Measurements from ENCODE around the gene SGCB. TPM values are rescaled to one million over a fixed set of nuclear protein-coding genes. Genes with fewer than 3 reads are reported as not detected.

The SGCB gene
- total and polyA plus RNA-seq, 2 of the 4 experiments (the other 2 are of a cell fraction), result 16.3 to 24.0 TPM

DNA sequence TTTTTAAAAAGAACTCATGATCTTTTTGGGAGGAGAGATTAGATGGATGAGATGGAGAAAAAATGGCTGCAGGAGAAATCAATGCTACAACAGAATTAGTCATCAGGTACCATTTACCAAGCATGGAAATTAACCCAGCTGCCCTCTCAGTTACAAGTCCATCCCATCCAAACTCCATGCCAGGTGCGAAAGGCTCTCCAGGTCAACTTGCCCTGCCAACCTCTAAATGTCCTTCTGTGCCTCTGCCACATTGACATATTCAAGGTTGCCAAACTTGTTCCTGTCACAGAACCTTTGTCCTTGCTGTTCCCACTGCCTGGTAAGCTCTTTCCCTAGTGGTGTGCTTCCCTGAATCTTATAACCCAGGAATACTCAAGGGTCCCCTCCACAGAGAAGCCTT, 20.2 kb upstream of the SGCB start:
- Histone ChIP-seq H2BK15ac (ENCODE audit: low read depth, low read length) (no peak overlapping the region), H3K9me1 (ENCODE audit: insufficient read depth, low read length) (0 out of 2 replicates have a peak, but pooled peaks cover 2% of the 10 kb centered on the region), H3K23ac (ENCODE audit: low read depth, low read length) (no peak overlapping the region), H3K18ac (ENCODE audit: low read depth, low read length) (peak overlapping the region; percentile 16; the same call in 1 of the 2 replicates), H3K56ac (ENCODE audit: extremely low read depth, insufficient read depth, low read length) (no peak overlapping the region), H3K14ac (replicated peaks; ENCODE audit: low read depth, low read length) (no peak overlapping the region), H3K36me3 (ENCODE audit: control insufficient read depth, insufficient read depth, low read length) (no peaks in the 10 kb centered on the region), H3K27me3 (ENCODE audit: control insufficient read depth, insufficient read depth, low read length) (no peaks in the 10 kb centered on the region), H2AK9ac (replicated peaks; ENCODE audit: low read depth, low read length, poor library complexity) (no peak overlapping the region), H4K5ac (ENCODE audit: low read depth, low read length) (no peak overlapping the region), H2AK5ac (ENCODE audit: low read depth, low read length) (peak overlapping the region; percentile 11; the same call in 1 of the 2 replicates), H3K9ac (ENCODE audit: low read depth, low read length) (no peak overlapping the region), H3K9me3 (ENCODE audit: control insufficient read depth, insufficient read depth, low read length) (no peaks in the 10 kb centered on the region), H3K4me1 (ENCODE audit: control insufficient read depth, insufficient read depth, low read length) (peaks cover 4% of the 10 kb centered on the region; the same call in 1 of the 2 replicates), H4K20me1 (ENCODE audit: insufficient read depth, low read length) (no peaks in the 10 kb centered on the region), H4K8ac (ENCODE audit: low read depth in 2 of 2, low read length in 2 of 2) (no peak overlapping the region), H3K79me1 (ENCODE audit: low read depth in 1 of 2, low read length in 2 of 2) (no peaks in the 10 kb centered on the region), H3K4me2 (ENCODE audit: low read depth, low read length) (no peak overlapping the region), H4K91ac (ENCODE audit: insufficient read depth, low read depth, low read length) (no peak overlapping the region), H2AFZ (replicated peaks; ENCODE audit: low read length, poor library complexity) (no peak overlapping the region), H3K4me3 (ENCODE audit: insufficient read depth, low read depth, low read length) (no peak overlapping the region), H2BK120ac (ENCODE audit: low read depth, low read length) (no peak overlapping the region), H3K27ac (ENCODE audit: insufficient read depth, low read length) (no peak overlapping the region), H2BK5ac (ENCODE audit: low read depth, low read length, poor library complexity, severe bottlenecking) (no peak overlapping the region), H3K4ac (ENCODE audit: low read depth, low read length) (no peak overlapping the region), H2BK20ac (ENCODE audit: low read depth, low read length) (no peak overlapping the region)
- ChIA-PET CTCF (no interaction called here), POLR2A (ENCODE audit: unreplicated experiment) (no interaction called here)
- no peak for DNase-seq
- no CpG with 5 or more reads among the region's 1 CpG for WGBS, 2 experiments (ENCODE audit: extremely low coverage in 2 of 2, insufficient read length in 1 of 2)
- no peak for ATAC-seq (ENCODE audit: low read depth)
- intact Hi-C loops (cut with micrococcal nuclease) (loop anchor here (10.0 kb wide), 1 partner anchor 63 kb away; no protein-coding TSS in a partner anchor), in situ Hi-C loops (cut with MboI; ENCODE audit: low sequenced_read_pairs) (no loop called here), dilution Hi-C loops (cut with HindIII; ENCODE audit: low sequenced_read_pairs, unreplicated experiment) (no loop called here)
- BruUV-seq (replicated peaks), result no TSS peak
- no peak for TF ChIP-seq FOS (IDR thresholded peaks at IDR 0.05; ENCODE audit: low read depth, low read length)
- TF ChIP-seq, protein P1, sequence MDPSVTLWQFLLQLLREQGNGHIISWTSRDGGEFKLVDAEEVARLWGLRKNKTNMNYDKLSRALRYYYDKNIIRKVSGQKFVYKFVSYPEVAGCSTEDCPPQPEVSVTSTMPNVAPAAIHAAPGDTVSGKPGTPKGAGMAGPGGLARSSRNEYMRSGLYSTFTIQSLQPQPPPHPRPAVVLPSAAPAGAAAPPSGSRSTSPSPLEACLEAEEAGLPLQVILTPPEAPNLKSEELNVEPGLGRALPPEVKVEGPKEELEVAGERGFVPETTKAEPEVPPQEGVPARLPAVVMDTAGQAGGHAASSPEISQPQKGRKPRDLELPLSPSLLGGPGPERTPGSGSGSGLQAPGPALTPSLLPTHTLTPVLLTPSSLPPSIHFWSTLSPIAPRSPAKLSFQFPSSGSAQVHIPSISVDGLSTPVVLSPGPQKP (IDR thresholded peaks at IDR 0.05; ENCODE audit: borderline replicate concordance, low read depth, low read length), result no peak
- no peak for TF ChIP-seq BHLHE40 (IDR thresholded peaks at IDR 0.05; ENCODE audit: low read depth, low read length)
- TF ChIP-seq CEBPB (IDR thresholded peaks at IDR 0.05; ENCODE audit: low read depth, low read length), result no peak
- TF ChIP-seq, protein P2, sequence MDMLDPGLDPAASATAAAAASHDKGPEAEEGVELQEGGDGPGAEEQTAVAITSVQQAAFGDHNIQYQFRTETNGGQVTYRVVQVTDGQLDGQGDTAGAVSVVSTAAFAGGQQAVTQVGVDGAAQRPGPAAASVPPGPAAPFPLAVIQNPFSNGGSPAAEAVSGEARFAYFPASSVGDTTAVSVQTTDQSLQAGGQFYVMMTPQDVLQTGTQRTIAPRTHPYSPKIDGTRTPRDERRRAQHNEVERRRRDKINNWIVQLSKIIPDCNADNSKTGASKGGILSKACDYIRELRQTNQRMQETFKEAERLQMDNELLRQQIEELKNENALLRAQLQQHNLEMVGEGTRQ (IDR thresholded peaks at IDR 0.05; ENCODE audit: low read depth, low read length), result no peak
- TF ChIP-seq RFX5 (IDR thresholded peaks at IDR 0.05; ENCODE audit: low read depth, low read length), result no peak
- no peak for TF ChIP-seq SMC3 (IDR thresholded peaks at IDR 0.05; ENCODE audit: low read depth, low read length)
- TF ChIP-seq RAD21 (IDR thresholded peaks at IDR 0.05; ENCODE audit: low read length), result no peak
- no peak for TF ChIP-seq MAZ (IDR thresholded peaks at IDR 0.05; ENCODE audit: borderline replicate concordance, low read depth, low read length)
- TF ChIP-seq NFE2L2 (IDR thresholded peaks at IDR 0.05; ENCODE audit: low read depth, low read length), result no peak
- no peak for TF ChIP-seq MXI1 (IDR thresholded peaks at IDR 0.05; ENCODE audit: borderline replicate concordance, low read depth, low read length)
- no peak for TF ChIP-seq RCOR1 (IDR thresholded peaks at IDR 0.05; ENCODE audit: insufficient replicate concordance, low read length)
- no peak for TF ChIP-seq MAFK (IDR thresholded peaks at IDR 0.05; ENCODE audit: low read depth, low read length)
- no peak for TF ChIP-seq POLR2A (IDR thresholded peaks at IDR 0.05; ENCODE audit: low read depth, low read length)
- no peak for TF ChIP-seq CHD1 (IDR thresholded peaks at IDR 0.05; ENCODE audit: low read depth, low read length)
- TF ChIP-seq, protein P3, sequence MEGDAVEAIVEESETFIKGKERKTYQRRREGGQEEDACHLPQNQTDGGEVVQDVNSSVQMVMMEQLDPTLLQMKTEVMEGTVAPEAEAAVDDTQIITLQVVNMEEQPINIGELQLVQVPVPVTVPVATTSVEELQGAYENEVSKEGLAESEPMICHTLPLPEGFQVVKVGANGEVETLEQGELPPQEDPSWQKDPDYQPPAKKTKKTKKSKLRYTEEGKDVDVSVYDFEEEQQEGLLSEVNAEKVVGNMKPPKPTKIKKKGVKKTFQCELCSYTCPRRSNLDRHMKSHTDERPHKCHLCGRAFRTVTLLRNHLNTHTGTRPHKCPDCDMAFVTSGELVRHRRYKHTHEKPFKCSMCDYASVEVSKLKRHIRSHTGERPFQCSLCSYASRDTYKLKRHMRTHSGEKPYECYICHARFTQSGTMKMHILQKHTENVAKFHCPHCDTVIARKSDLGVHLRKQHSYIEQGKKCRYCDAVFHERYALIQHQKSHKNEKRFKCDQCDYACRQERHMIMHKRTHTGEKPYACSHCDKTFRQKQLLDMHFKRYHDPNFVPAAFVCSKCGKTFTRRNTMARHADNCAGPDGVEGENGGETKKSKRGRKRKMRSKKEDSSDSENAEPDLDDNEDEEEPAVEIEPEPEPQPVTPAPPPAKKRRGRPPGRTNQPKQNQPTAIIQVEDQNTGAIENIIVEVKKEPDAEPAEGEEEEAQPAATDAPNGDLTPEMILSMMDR (conservative IDR thresholded peaks at IDR 0.05; ENCODE audit: low read depth, low read length), result no peak

Measured in IMR-90 (cell line).